CD4-positive, alpha-beta T cell treated with Interleukin-12 subunit alpha and Interleukin-12 subunit beta, for 1 hour (primary cell): ENCODE data around the gene SLC22A13.
"Not testable (repeated sequence)": the region's sequence is repeated elsewhere in the genome, so short reads cannot be mapped to it uniquely, and the experiment has no call there.

Source experiments
- DNase-seq: peaks from one replicate; pipeline ENCODE4 v3.0.0-alpha.2; 2020

SLC22A13 gene

DNA sequence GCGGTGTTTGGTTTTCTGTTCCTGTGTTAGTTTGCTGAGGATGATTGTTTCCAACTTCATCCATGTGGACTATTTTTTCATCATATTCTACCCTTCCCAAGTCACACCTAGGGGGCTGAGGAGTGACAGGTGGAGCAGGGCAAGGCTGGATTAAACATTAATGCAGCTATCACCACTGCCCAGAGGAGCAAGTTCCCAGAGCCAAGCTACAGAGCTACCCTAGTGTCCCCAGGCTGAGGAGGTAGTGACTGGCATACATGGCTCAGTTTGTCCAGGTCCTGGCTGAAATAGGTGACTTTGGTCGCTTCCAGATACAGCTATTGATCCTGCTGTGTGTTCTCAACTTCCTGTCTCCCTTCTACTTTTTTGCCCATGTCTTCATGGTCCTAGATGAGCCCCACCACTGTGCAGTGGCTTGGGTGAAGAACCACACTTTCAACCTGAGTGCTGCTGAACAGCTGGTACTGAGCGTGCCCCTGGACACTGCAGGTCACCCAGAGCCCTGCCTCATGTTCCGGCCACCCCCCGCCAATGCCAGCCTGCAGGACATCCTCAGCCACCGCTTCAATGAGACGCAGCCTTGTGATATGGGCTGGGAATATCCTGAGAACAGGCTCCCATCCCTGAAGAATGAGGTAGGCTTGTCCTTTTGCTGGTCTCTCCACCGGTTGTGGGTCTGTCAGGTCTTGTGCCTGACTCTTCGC lies at the start of gene SLC22A13:
TSS of gene SLC22A13 (plus strand) at position 209 of the 704 bp plus-strand sequence. CDS start at position 258, 49 bp downstream.
- no peak for DNase-seq

DNA sequence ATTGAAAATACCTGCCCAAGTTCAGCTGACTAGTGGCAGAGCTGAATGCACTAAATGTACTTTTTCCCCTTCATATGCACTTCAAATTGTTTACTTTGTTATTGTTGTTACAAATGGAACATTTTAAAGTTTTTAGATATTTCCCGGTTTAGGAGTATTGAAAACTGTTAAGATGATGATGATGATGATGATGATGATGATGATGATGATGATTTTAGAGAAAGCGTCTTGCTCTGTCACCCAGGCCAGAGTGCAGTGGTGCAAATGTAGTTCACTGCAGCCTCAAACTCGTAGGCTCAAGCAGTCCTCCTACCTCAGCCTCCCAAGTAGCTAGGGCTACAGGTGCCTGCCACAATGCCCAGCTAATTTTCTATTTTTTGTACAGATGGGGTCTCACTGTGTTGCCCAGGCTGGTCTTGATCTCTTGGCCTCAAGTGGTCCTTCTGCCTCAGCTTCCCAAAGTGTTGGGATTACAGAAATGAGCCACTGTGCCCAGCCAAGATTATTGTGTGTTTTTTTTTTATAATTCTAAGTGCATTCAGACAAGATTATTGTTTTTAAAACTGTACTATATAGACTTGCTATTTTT lies 45.9 kb upstream of the SLC22A13 start:
- no peak for DNase-seq

- DNase-seq: no peak
These were observed 44.6 kb upstream of the SLC22A13 start for GRCh38 chr3:38221005-38221404.

DNA sequence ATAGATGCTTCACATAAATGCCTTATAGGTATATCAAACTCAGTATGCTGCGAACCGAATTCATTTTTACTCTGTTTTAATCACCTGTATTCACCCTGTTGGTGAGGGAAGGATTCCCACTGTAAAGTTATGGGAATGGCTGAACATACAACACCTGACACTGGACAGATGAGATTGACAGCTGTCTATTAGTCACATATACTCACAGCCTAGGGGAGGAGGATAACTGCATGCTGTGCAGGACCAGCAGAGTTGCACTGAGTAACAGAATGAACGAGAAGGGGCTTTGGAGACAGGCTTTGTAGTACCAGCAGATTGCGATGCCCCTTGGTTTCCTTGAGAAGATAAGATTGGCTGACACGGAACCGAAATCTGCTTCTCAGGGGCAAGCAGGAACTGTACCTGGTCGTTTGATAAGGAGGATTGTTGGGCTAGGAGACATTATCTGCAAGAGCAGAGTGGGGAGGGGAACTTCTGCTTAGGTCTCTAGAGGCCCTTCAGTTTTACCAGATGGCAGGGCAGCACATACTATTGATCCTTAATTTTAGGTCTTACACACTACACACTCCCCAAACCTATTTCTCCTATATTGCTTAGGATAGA lies 43.5 kb upstream of the SLC22A13 start:
- DNase-seq: no peak

GRCh38 chr3:38224357-38224756 lies 41.3 kb upstream of the SLC22A13 start:
- DNase-seq: no peak

DNA sequence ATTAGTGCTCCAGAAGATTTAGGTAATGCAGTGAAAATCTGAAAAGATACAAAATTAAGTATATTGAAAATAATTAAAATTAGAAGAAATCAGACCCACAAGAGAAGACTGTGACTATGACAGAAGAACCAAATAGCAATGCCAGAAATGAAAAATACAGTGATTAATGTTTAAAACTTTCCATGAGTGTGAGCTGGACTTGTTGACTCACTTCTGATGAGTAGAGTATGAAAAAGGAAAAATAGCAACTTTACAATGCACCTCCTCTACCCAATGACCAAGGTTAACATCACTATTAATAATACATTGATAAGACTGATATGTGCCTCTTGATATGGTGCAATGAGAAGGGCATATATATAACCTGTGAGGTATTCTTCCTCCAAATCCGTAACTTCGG lies 39.3 kb upstream of the SLC22A13 start:
- DNase-seq: no peak

DNA sequence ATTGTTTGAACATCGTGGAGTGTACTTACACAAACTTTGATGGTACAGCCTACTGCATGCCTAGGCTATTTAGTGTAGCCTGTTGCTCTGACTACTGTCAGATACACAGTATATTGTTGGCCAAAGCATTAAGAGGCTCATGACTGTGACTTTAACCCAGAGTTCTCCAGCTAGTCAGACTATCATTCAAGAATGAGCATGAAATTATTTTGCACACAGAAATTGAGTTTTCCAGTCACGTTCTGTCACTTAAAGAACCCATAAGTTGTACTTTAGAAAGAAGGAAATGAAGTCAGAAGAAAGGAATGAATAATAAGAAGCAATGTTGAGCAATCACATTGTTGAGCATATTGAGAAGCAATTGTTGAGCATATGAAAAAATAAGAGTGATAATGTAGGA lies 37.6 kb upstream of the SLC22A13 start:
- no peak for DNase-seq

DNA sequence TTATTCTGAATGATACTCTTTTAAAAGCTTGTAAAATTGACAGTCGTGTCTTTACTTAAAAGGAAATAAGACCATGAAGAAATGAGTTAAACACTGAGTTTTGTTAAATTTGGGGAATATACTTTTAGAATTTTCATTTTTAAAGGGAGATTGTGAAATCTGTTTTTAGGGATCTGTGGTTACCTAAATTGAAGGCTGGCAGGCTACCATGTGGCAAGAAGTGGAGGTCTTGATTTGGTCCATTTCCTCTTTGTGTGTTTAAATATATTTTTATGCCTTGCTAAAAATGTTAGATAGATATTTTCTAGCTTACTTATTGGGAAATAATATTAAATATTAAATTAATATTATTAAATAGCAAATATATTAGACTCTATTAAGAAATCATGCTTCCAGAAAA lies 36.6 kb upstream of the SLC22A13 start:
- DNase-seq: no peak

DNA sequence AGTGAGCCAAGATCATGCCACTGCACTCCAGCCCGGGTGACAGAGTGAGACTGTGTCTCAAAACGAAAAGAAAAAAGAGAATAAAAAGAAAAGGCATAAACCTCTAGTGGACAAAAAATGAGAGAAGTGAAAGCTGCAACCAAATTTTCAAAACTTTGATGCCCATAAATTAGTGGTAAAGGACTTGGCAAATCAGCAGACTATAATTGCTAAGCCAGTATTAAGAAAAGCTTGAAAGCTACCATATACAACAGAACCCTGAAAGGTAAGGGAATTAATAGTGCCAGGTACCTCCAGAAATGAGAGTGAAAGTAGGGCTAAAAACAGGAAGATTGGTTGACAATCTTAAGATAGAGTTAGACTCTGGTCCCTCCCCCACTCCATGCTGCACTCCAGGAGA lies 32.9 kb upstream of the SLC22A13 start:
- DNase-seq: no peak

DNA sequence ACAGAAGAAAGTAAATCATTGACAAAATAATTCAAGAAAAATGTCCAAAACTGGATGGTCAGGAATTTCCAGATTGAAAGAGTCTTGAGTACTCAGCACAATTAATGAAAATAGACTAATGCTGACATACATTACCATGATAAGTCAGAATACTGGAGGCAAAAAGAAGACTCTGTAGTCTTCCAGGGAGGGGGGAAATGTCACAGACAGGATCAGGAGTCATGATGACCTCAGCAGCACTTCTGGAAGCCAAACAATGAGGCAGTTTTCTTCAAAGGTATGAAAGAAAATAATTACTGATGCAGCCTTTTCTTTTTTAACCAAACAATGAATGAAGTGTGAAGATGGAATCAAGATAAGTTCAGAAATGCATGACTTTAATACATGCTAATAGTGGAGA lies 30.1 kb upstream of the SLC22A13 start:
- no peak for DNase-seq

DNA sequence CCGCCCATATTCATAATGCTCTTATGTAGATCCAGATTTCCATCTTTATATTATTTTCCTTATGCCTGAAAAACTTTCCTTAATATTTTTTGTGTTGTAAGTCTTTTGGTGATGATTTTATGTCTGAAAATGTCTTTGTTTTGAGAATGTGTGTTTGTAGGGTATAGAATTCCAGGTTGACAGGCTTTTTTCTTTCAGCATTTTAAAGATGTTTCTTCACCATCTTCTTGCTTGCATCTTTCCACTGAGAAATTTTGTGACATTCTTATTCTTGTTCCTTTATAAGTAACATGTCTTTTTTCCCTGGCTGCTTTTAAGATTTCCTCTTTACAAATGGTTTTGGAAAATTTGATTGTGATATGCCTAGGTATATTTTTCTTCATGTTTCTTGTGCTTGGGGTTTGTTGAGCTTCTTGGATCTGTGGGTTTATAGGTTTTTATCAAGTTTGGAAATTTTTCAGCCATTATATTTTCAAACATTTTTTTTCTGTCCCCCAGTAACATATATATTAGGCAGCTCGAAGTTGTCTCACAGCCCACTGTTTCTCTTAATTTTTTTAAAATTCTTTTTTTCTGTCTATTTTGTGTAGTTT lies 27.1 kb upstream of the SLC22A13 start:
- DNase-seq: no peak

GRCh38 chr3:38242812-38243211 lies 22.8 kb upstream of the SLC22A13 start:
- not testable (repeated sequence) for DNase-seq

- no peak for DNase-seq
These were observed 19.7 kb upstream of the SLC22A13 start for GRCh38 chr3:38245930-38246329.

- no peak for DNase-seq
These were observed 18.1 kb upstream of the SLC22A13 start for GRCh38 chr3:38247366-38248035.

DNA sequence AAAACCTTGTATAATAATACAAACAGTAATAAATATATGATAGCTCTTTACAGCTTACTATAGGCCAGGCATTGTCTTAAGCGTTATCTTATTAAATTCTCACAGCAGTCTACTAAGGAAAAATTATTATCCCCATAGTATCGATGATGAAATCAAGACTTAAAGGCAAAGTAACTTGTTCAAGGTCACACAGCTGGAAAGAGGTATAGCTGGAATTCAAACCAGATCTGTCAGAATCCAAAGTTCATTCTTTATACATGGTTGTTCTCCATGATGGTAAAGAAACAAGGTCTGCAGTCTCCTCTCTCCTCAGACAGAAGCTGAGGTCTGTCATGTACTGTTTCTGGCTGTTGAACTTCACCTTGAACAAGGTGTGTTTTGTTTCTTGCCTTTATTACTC lies 15.4 kb upstream of the SLC22A13 start:
- no peak for DNase-seq

- DNase-seq: no peak
These were observed 14.4 kb upstream of the SLC22A13 start for GRCh38 chr3:38251197-38251596.

GRCh38 chr3:38253704-38254103 lies 11.9 kb upstream of the SLC22A13 start:
- no peak for DNase-seq

- no peak for DNase-seq
These were observed 10.7 kb upstream of the SLC22A13 start for GRCh38 chr3:38254872-38255271.

- DNase-seq: no peak
These were observed 10.0 kb upstream of the SLC22A13 start for GRCh38 chr3:38255627-38256026.

- no peak for DNase-seq
These were observed 8.0 kb upstream of the SLC22A13 start for GRCh38 chr3:38257583-38257982.

GRCh38 chr3:38260474-38260873 lies 5.1 kb upstream of the SLC22A13 start:
- DNase-seq: no peak

- no peak for DNase-seq
These were observed 1.2 kb upstream of the SLC22A13 start for GRCh38 chr3:38264353-38264771.

DNA sequence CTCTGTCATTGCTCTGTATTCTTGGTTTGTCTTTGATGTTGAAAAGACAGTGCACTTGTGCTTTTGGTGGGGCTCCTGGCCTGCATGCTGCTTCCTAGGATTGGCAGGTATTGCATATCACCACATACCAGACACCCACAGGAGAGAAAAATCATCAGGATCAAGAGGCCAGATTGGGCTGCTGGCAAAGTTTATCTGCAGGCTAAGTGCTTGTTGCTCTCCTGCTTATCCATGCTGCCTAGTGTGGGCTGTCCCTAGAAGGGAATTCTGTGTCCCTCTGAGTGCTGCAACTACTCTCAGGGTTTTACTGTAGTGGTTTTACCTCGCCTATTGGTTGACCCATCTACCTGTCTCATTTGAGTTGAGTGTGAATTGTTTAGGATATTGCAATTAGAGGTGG lies 833 bp upstream of the SLC22A13 start:
- DNase-seq: no peak

- no peak for DNase-seq
These were observed 1.2 kb downstream of the SLC22A13 start for GRCh38 chr3:38266810-38267209.
